Mucosa of descending colon (tissue), 3 donors: ENCODE data around the gene GSE1. TPM values are rescaled to one million over a fixed set of nuclear protein-coding genes. Genes with fewer than 3 reads are reported as not detected.

Experiments used
- ATAC-seq: fragments of 200-7000 bp; cut with Tn5 transposase; one replicate; pipeline ENCODE4 v1.9.1; 2020; ENCODE audit warnings: mild to moderate bottlenecking, moderate library complexity
- DNase-seq, 3 donors: peaks; one replicate each; pipeline ENCODE4 v3.0.0-alpha.2; 2020
- H3K36me3 ChIP-seq: fragments of 200-600 bp; one replicate; pipeline ENCODE4 v1.8.0; 2021; ENCODE audit warnings: low read depth, mild to moderate bottlenecking
- H3K4me1 ChIP-seq: fragments of 200-600 bp; one replicate; pipeline ENCODE4 v1.8.0; 2021; ENCODE audit warnings: low read depth, mild to moderate bottlenecking
- H3K4me3 ChIP-seq: fragments of 200-600 bp; one replicate; pipeline ENCODE4 v1.8.0; 2021; ENCODE audit warnings: mild to moderate bottlenecking
- H3K9me3 ChIP-seq: fragments of 200-600 bp; one replicate; pipeline ENCODE4 v1.8.0; 2021; ENCODE audit warnings: mild to moderate bottlenecking
- CTCF ChIP-seq: fragments of 200-600 bp; IDR thresholded peaks from one replicate; pipeline ENCODE4 v1.8.0; 2022; ENCODE audit warnings: antibody characterized with exemption, mild to moderate bottlenecking
- intact Hi-C, 2 donors: fragments of 100-400 bp; cut with DNase I in 1 of 2; cut with micrococcal nuclease in 1 of 2; formaldehyde crosslinking; loops; one replicate each; pipeline versions ENCODE4 v1.11.0 to v1.11.1; 2022; cut with DNase I, micrococcal nuclease
- total RNA-seq, 3 donors: library from RNA; stranded (reverse); fragmentation: NEBNext Ultra II Directional in 2 of 3; extraction: Animal tissue kit (Norgen Biotek cat#: 25700) in 2 of 3; gene quantifications; one replicate each; pipeline versions ENCODE4 v1.2.1 to v1.2.4, GENCODE V29; 2021 to 2023
- donor health status: DM: no; HTN: no; CAD: no; lungs with moderate emphysema.
- donor health status: DM: no; HTN: no; CAD: no.
- donor health status: DM: no; HTN: yes; CAD: no.

Gene GSE1
- total RNA-seq, 3 donors from 2014 or later, result 107 to 122 (median 107) TPM

- intact Hi-C loops, result no loop called here
- peaks cover 31% of the 10 kb centered on the region for H3K4me1 ChIP-seq
- no peak for DNase-seq
- no peak for TF ChIP-seq CTCF
- no peaks in the 10 kb centered on the region for H3K36me3 ChIP-seq
- H3K9me3 ChIP-seq, result no peaks in the 10 kb centered on the region
- ATAC-seq, result no peak
- H3K4me3 ChIP-seq, result no peak overlapping the region
Measured at GRCh38 chr16:85638695-85639409, 25.7 kb downstream of the GSE1 start.

GRCh38 chr16:85639529-85640253 is 26.6 kb downstream of the GSE1 start:
- no peak for TF ChIP-seq CTCF
- intact Hi-C loops, result no loop called here
- Histone ChIP-seq H3K4me1 (peaks cover 40% of the 10 kb centered on the region), H3K9me3 (no peaks in the 10 kb centered on the region), H3K4me3 (no peak overlapping the region), H3K36me3 (no peaks in the 10 kb centered on the region)
- ATAC-seq (peak; percentile 19), DNase-seq (no peak)

- intact Hi-C loops, result no loop called here
- ATAC-seq (no peak), DNase-seq (no peak)
- TF ChIP-seq CTCF, result no peak
- Histone ChIP-seq H3K9me3 (no peaks in the 10 kb centered on the region), H3K36me3 (no peaks in the 10 kb centered on the region), H3K4me3 (no peak overlapping the region), H3K4me1 (peaks cover 45% of the 10 kb centered on the region)
Measured at GRCh38 chr16:85640254-85640558, 27.1 kb downstream of the GSE1 start.

- TF ChIP-seq CTCF, result no peak
- peaks cover 49% of the 10 kb centered on the region for H3K4me1 ChIP-seq
- H3K9me3 ChIP-seq, result no peaks in the 10 kb centered on the region
- ATAC-seq (no peak), DNase-seq (no peak)
- H3K4me3 ChIP-seq, result no peak overlapping the region
- intact Hi-C loops, result no loop called here
- H3K36me3 ChIP-seq, result no peaks in the 10 kb centered on the region
Measured at GRCh38 chr16:85640585-85640984, 27.5 kb downstream of the GSE1 start.

GRCh38 chr16:85641305-85641704 is 28.2 kb downstream of the GSE1 start:
- Histone ChIP-seq H3K4me1 (peaks cover 51% of the 10 kb centered on the region), H3K4me3 (no peak overlapping the region), H3K9me3 (no peaks in the 10 kb centered on the region), H3K36me3 (no peaks in the 10 kb centered on the region)
- no peak for TF ChIP-seq CTCF
- intact Hi-C loops, result no loop called here
- DNase-seq (no peak), ATAC-seq (no peak)
